IPS-18c (cell line): Measurements from ENCODE around the gene LYAR.

ENCODE experiments used
- H3K4me3 ChIP-seq: 2 replicates; pipeline ENCODE4 v1.7.0; 2013; ENCODE audit warnings: low read depth, mild to moderate bottlenecking, low read length, moderate library complexity; ENCODE audit not compliant: insufficient read depth
- H3K9me3 ChIP-seq: one replicate; pipeline ENCODE4 v1.6.1; 2013; ENCODE audit warnings: mild to moderate bottlenecking, low read length, moderate library complexity; ENCODE audit not compliant: control insufficient read depth, insufficient read depth

The LYAR gene

GRCh38 chr4:4320951-4321714 is 31.2 kb upstream of the LYAR start:
- Histone ChIP-seq H3K9me3 (no peaks in the 10 kb centered on the region), H3K4me3 (no peak overlapping the region)

- Histone ChIP-seq H3K9me3 (no peaks in the 10 kb centered on the region), H3K4me3 (no peak overlapping the region)
Observed at GRCh38 chr4:4320528-4320927, 30.6 kb upstream of the LYAR start.

- no peak overlapping the region for H3K4me3 ChIP-seq
Observed at GRCh38 chr4:4317496-4318232, 27.7 kb upstream of the LYAR start.

GRCh38 chr4:4316150-4316495 is 26.2 kb upstream of the LYAR start:
- Histone ChIP-seq H3K4me3 (no peak overlapping the region), H3K9me3 (no peaks in the 10 kb centered on the region)

More at GRCh38 chr4:4317496-4318232, 27.7 kb upstream of the LYAR start:
- no peaks in the 10 kb centered on the region for H3K9me3 ChIP-seq

- Histone ChIP-seq H3K9me3 (no peaks in the 10 kb centered on the region), H3K4me3 (no peak overlapping the region)
Observed at GRCh38 chr4:4315461-4316149, 25.7 kb upstream of the LYAR start.

GRCh38 chr4:4311193-4311592 is 21.2 kb upstream of the LYAR start:
- no peaks in the 10 kb centered on the region for H3K9me3 ChIP-seq
- no peak overlapping the region for H3K4me3 ChIP-seq

- peaks cover 2% of the 10 kb centered on the region for H3K9me3 ChIP-seq
Observed at GRCh38 chr4:4308800-4309441, 19.0 kb upstream of the LYAR start.

GRCh38 chr4:4306920-4307319 is 17.0 kb upstream of the LYAR start:
- Histone ChIP-seq H3K9me3 (peaks cover 2% of the 10 kb centered on the region), H3K4me3 (no peak overlapping the region)

More at GRCh38 chr4:4308800-4309441, 19.0 kb upstream of the LYAR start:
- no peak overlapping the region for H3K4me3 ChIP-seq

GRCh38 chr4:4302416-4302815 is 12.5 kb upstream of the LYAR start:
- H3K4me3 ChIP-seq, result no peak overlapping the region
- H3K9me3 ChIP-seq, result peaks cover 2% of the 10 kb centered on the region

GRCh38 chr4:4302001-4302400 is 12.0 kb upstream of the LYAR start:
- Histone ChIP-seq H3K9me3 (peaks cover 2% of the 10 kb centered on the region), H3K4me3 (no peak overlapping the region)

GRCh38 chr4:4299006-4299405 is 9.1 kb upstream of the LYAR start:
- no peaks in the 10 kb centered on the region for H3K9me3 ChIP-seq
- H3K4me3 ChIP-seq, result no peak overlapping the region

GRCh38 chr4:4296283-4296846 is 6.4 kb upstream of the LYAR start:
- Histone ChIP-seq H3K9me3 (no peaks in the 10 kb centered on the region), H3K4me3 (no peak overlapping the region)

- no peaks in the 10 kb centered on the region for H3K9me3 ChIP-seq
- H3K4me3 ChIP-seq, result no peak overlapping the region
Observed at GRCh38 chr4:4293279-4293678, 3.3 kb upstream of the LYAR start.

GRCh38 chr4:4289597-4289940 is 385 bp downstream of the LYAR start:
- H3K4me3 ChIP-seq, result peak overlapping the region; percentile 95

GRCh38 chr4:4289055-4289454 is 899 bp downstream of the LYAR start:
- Histone ChIP-seq H3K9me3 (no peaks in the 10 kb centered on the region), H3K4me3 (peak overlapping the region; percentile 95)

More at GRCh38 chr4:4289597-4289940, 385 bp downstream of the LYAR start:
- H3K9me3 ChIP-seq, result no peaks in the 10 kb centered on the region

- Histone ChIP-seq H3K4me3 (no peak overlapping the region), H3K9me3 (no peaks in the 10 kb centered on the region)
Observed at GRCh38 chr4:4288098-4288497, 1.9 kb downstream of the LYAR start.

GRCh38 chr4:4284827-4285618 is 4.9 kb downstream of the LYAR start:
- H3K4me3 ChIP-seq, result no peak overlapping the region

More at GRCh38 chr4:4284827-4285618, 4.9 kb downstream of the LYAR start:
- no peaks in the 10 kb centered on the region for H3K9me3 ChIP-seq
